HG03064 (cell line): Measurements from ENCODE around the gene PTPN20.

Experiments
- ATAC-seq: cut with Tn5 transposase; IDR thresholded peaks from one replicate; pipeline ENCODE4 v1.9.1; 2021; ENCODE audit warnings: low read depth; ENCODE audit not compliant: unreplicated experiment

Gene PTPN20

DNA sequence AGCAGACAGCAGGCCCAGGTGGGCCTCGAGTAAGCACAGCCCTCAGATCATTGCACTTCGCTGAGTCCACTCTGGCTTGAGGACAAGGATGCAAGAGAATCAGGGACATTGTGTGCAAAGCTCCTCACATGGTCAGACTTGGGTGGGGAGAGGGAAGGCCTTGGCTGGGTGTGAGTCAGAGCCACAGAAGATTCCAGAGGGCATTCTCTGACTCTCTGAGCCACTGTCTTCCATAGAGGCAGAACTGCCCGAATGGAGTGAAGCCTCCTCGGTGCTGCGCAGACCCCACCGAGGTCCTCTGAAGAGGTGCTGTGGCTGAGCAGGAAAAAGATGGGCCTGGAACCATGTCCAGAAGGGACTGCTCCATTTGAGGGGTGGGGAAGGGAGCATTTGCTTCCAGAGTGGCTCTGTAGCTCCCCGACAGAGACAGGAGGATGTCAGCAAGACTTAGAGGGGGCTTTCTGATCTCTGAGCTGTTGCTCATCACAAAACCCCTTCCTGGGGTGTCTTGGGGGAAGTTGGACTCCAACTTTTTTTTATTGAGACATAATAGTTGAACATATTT, 120.8 kb downstream of the PTPN20 start:
- ATAC-seq = no peak

DNA sequence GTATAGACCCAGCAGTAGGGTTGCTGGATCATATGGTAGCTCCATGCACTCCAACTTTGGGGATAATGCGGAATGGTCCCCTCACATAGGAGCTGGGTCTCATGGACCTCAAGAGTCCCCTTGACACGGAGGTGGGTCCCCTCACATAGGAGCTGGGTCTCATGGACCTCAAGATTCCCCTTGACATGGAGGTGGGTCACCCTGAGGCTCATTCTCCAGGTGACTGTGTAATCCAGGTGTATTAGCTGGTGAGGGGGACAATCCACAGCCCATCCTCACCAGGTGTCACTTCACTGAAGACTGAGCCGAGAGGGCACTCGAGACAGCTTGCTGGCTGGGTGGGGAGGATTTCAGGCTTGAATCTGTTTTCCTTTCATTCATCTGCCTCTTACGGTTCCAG, 121.9 kb downstream of the PTPN20 start:
- no peak for ATAC-seq

DNA sequence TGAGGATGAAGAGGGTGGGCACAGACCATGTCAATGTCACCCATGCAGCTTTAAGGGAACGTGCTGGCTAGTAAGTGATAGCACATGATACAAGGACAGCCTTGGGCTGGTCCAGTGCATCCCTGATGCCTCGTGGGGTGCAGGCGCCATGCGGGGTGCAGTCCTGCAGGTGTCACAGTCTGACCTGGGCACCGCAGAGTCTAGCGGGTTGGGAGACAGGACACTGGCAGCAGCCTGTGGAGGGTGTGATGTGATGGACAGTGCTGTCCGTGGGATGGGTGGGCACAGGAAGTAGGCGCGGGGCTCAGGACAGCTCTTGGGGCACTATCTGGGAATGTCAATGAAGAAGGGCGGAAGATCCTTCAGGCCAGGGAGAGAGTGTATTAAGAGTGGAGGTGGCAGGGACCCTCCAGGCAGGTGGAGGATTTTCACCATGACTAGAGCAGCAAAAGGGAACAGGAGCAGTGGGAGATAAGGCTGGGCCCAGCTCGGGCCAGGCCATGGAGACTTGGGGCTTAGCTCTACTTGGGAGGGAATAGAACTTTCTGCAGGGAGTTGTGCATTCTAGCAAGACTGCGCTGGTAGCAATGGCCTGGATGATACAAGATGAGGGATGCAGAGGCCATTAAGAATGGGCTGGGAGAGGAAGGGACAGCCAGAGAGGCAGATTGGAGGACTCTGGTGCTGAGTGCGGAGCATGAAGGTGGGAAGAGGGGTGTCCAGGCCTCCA, 122.5 kb downstream of the PTPN20 start:
- ATAC-seq = no peak

DNA sequence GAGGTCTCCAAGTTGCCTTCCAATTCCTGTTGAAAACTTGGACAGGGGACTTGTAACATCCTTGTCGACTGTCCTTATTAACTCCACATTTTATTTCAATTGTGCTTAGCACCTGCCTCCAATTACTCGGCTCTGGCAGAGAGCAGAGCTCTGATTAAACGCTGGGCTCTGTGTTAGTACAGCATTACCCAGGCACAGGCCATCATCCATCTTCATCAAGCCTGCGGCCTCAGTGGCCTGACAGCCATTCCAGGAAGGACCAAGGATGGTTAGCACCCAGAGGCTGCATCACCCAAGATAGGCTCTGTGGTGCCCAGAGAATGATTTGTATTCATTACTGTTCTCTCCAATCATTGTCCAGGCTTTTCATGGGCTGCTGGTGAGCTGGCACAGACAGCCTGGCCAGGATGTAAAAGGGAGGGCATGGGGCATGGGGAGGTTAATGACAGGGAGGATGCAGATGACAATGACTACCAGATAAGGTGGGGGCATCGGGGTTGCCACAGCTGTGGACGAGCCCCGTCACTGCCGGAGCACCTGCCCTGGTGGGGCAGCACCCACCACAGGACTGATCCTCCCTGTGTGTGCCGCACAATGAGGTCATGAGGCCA, 123.3 kb downstream of the PTPN20 start:
- no peak for ATAC-seq

DNA sequence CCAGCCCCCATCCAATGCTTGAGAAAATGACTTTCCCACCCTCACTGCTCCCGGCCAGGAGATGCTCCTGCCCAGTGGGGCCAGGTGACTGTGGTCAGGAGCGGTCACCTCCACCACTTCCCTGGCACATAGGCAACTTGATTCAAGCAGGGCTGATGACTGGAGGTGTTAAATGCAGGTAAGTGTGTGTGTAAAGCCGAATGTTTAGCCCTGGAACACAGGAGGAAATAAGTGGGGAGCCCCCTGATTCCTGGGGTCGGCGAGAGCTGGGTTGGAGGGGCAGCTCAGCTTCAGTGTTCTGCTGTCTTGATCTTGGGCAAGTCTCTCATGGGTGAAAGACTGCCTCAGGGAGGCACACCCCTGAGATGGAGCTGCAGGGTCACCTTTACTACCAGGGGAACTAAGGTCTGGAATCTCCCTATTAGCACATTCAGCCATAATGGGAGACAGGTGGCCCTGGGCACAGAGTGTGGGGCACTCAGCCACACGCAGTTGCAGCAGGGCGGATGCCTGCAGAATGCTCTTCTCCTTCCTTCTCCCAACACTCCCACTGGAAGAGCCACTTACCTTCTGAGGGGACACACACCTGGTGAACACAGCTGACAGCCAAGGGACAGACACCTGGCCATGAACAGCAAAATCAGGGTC, 124.1 kb downstream of the PTPN20 start:
- ATAC-seq = no peak

DNA sequence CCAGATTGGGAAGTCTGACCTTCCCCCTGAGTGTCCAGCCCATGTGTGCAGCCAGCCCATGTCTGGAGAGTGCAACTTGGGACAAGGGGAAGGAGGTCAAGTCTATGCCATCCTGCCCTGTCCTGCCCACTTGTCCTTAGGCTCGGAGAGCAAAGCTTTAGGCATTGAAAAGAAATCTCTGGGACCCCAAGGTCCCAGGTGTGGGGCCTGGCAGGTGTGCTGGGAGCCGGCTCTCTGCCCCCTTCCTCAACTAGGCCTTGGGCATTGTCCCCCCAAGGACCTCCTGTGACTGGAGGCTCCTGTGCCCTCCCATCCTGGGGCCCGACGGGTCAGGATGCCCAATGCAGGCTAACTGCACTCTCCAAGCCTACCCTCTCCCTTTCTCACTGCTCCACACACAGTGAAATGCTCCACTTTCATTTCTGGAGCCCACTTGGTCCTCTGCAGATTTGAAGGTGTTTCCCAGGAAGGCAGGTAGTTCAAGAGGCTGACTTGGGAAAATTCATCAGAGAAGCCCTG, 124.7 kb downstream of the PTPN20 start:
- no peak for ATAC-seq

DNA sequence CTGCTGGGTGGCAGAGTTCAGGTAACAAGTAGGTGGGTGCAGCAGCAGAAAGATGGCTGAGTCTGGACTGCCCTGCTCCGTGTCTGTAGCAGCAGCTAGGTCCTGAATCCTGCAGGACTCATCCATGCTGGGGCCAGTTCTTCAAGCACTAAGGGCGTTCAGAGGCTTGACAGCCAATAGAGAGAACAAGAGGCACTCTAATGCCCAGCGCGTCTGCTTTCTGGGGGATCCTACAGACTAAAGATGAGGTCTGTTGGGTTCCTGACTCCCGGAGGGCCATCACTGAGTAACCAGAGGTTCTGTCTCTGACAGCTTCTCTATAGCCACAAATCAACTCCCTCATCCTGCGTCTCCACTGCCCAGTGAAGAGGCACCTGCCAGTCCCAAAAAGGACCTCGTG, 125.5 kb downstream of the PTPN20 start:
- no peak for ATAC-seq

DNA sequence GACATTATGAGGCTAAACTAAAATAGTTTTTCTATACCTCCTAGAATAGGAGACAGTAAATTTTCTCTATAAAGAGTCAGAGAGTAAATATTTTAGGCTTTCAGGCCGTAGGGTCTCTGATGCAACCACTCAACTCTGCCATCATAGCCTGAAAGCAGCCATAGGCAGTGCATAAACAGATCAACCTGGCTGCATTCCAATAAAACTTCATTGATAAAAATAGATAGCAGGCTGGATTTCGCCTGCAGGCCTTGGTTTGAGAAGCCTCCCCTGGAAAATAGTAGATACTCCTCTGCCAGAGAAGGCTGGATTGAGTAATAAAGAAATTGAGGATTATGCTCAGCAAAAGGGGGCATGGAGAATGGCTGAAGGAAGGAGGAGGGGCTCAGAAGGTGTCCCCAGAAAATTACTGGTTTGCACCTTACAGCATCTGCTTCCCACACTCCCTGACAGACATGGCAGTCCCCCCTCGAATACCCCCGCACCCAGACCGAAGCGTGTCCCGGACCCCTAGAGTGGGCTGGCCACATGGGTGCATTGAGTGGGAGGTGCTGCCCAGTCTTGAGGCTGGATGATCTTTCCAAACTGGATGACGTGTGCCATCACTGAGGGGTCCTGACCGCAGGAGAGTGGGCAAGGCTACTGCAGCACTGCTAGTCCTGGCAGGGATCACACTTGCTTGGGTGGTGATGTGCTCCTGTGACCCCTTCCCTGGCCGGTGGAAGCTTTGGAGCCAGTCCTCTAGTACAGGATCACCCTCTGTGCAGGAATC, 126.6 kb downstream of the PTPN20 start:
- ATAC-seq = no peak

DNA sequence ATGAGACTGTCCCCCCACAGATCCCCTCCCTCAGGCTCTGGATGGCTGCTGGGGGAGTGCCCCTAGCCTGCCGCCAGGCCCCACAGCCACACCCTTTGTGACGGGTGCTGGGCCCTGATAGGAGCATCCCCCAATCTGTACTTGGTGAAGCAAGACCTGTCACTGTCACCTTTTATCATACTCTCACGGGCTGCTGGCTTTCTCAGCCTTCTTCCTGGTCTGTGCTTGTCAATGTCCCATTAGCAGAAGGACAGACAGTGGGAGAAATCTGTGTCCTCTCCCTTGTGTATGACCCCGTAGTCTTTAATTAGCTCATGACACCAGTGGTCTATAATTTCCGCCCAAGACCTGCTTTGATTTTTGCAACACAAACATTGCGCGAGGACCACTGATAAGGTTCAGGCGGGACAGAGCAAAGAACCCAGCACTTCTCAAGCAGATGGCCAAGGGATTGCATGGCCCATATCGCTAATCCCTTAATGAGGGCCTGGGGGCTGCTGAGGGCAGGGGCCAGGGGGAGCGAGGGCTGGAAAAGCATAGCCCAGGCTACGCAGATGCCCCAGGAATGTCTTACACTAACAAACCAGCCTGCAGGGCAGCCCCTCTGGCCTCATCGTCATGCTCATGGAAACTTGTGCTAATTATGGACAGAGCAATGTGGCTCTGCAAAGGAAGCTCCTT, 127.8 kb downstream of the PTPN20 start:
- ATAC-seq = no peak

DNA sequence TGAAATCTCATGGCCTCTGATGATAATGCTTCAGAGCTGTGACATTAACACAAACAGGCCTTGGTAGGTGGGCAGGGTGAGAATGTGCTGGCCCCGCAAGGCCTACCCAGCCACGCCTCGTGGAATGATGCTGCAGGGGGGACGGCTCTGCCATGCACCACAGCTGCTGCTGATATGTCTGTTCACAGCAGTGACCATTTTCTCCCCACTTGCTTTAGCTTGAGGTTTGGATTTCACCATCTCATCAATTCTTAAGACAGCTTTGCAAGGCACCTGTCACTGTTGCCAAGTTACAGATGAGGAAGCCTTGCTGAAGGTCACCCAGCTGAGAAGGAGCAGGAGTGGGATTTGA, 128.3 kb downstream of the PTPN20 start:
- ATAC-seq = no peak

DNA sequence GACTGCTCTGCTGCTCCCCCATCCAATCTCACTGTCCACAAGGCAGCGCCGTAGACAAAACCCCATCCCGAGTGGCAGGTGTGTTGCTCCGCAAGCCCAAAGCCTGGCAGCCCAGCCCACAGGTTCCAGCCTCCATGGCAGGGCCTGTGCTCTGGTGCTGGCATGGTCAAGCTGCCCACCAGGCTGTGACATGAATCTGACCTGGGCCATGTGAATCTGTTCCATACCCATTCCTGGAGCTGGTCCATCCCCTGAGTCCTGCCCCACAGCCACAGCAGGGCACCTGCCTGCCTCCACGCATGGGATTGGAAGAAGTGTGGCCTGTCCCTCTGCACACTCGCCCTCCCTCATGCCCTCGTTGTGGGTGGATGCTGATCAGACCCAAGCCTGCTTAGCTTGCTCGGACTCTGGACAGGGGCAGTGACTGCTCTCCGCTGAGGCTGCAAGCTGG, 128.8 kb downstream of the PTPN20 start:
- no peak for ATAC-seq

DNA sequence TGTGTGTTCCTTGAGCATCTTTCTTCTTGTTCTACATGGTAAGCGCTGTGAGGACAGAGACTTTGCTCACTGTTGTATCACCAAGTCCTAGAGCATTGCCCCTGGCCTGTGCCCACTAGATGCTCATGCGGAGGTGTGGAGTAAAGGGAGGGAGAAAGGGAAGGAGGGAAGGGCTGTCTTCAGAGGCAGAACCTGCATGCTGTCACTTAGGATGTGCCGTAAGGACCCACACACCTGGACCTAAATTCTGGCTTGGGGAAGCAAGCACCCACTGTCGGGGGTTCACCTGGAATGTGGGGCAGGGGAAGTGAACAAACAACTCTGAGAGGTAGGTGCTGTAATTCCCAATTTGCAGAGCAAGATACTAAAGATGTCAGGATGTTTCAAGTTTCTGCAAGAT, 129.5 kb downstream of the PTPN20 start:
- no peak for ATAC-seq

DNA sequence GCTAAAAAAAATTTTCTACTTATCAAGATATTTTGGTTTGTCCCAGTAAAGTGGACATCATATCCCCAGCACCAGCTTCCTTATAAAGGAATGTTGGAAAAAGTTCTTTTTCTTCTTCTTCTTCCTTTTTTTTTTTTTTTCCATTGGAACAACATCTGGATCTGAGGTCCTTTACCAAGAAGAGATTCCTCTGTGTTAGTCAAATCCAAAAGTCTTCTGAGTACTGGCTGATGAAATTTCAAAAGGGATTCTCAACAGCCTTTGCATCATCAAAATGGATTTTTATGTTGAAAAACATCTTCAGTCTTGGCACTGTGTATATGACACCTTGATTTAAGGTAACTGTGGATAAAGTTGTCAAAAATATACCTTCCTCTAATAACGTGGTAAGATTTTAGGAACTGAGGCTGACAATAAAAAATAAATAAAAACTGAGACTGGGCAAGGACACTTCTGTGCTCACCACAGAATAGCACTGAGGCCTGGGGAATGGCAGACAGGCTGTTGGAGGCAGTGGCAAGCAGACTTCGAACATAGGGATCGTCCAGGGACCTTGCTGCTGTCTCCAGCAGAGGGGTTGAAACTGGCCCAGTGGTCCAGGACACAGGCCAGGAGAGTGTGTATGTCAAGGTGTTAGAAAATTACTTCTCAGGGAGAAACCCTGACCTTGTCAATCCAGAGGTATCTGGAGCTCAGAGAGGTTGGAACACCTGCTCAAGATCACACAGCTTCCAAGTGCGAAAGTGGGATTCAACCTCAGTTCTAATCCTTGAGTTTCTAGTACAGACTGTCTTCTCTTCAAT, 130.4 kb downstream of the PTPN20 start:
- no peak for ATAC-seq

DNA sequence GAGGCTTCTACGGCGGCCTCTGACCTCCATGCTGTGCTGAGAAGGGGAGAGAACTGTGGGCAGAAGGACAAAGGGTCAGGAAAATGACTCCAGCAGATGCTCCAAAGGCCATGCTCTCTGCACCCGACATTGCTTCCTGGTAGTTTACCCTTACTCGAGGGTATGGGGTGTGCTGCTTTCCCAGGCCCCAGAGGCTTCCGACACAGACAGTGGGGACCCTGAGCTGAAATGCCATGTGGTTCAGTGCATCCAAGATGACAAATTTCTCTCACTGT, 130.9 kb downstream of the PTPN20 start:
- ATAC-seq = no peak

DNA sequence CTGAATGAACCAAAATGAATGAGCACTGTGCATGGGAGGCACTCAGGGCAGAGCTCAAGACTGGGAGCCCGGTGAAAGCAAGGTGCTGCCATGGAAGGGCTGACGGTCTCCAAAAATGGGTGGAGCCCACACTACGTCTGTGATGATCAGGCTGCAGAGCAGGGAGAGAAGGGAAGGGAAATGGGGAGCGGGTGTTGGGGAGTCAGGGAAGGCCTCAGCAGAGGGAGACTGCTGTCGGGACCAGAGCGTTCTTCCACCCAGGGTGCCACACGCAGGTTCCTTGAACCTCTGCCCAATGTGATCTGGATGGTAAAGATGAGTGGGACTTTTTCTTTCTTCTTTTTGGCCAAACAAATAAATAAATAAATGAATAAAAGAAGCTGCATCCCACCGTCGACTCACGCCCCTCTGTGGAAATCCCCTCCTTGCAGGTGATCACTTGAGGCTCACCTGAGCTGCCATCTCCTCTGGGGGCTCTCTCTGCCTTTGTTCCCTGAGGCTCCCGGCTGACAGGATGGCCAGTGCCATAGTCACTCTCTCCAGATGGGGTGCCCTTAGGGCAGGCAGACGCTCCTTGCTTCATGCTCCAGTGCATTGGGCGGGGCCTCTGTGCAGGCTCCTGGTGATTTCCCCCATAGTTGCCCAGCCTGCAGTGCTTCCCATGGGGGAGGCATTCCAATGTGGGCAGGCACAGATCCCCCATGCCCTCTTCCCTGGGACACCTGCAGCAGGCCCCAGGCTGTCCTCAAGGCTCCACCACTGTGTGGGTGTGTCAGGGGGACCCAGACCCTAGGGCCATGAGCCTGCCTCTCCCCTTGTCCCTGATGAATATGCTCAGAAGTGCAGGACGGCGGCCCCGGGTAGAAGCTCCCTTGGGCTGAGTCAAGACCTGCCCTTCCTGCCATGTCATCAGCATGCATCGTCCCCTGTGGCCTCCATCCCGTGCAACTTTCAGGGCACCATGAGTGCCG, 131.8 kb downstream of the PTPN20 start:
- no peak for ATAC-seq

DNA sequence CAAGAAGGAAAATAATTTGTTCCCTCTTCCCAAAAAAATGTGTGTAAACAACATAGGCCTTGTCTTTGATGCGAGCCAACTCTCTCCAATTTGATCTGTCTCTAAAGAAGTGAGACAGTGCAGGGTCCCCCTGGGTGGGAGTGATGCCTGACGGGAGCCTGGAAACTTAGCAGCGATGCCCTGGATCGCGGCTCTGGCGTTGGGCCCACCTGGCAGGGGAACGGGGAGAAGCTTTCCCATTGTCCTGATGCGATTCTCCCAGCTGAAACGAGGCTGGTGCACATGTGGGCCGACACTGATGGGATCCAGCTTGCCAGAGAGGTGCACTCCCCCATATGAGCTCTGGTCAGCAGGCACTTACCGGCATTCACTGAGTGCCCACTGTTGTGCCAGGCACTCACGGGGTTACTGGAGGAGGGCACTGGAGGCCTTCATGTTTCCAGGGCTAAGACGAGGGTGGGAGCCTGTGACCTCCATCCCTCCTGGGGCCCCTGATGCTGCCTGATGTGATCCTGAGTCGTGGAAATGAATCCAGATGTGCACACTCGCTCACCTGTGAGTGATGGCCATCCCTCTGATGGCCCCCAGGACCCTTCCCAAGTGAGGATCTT, 132.8 kb downstream of the PTPN20 start:
- ATAC-seq = no peak

DNA sequence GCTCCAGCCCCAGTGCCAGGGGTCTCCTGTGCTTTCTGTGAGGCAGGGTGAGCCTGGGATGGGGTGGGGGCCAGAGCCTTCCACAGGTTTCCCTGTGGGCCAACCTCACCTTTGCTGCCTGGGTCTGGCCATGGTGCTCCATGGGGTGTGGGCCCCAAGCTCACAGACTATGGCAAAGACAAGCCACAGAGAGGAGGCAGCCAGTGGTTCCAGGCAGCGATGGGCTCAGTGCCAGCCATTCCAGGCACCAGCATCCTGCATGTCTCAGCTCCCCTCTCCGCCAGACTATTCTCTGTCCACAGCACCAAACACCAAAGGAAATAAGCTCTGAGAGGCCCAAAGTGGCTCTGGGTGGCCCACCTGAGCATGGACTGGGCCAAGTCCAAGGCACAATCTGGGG, 133.5 kb downstream of the PTPN20 start:
- no peak for ATAC-seq

DNA sequence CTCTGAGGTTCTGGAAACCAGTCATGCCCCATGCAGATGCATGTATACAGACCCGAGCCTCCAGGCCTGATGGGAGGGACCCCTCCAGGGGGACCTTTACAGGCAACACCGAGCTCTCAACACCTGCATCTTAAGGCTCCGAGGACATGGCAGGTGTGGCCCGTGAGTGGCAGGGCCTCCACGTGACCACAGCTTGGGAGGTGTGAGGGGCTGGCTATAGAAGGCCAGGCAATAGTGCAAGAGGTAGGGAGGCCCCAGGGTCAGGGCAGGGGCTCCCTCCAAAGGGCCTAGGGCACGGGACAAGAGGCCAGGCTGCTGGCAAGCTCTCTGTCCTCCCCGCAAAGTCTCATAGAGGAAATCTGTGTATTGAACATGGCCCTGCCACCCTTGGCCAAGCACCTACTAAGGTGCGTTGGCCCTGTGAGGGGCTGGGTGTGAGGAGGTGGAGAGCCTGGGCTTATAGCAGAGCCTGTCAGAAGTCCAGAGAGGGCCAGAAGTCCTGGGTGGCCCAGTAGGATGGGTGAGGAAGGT, 134.2 kb downstream of the PTPN20 start:
- ATAC-seq = no peak
